ENCODE results near the gene PLK5. TPM values are rescaled to one million over a fixed set of nuclear protein-coding genes. Genes with fewer than 3 reads are reported as not detected.

The PLK5 gene
- total RNA-seq, 4 donors from 2014 or later = not detected

DNA sequence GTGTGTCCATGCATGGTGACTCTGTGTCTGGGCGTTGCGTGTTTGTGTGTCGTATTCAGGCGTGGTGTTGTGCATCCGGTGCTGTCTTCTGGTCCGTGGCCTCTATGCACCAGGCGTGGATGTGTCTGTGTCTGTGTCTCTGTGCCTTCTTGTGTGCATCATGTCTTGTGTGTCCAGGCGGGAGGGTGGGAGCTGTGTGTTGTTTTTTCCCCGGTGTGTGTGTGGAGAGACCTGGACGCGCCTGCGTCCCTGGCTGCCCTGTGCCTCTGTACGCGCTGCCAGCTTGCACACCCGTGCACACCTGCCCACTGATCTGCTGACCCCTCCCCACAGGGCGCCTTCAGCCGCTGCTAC is 1.1 kb downstream of the PLK5 start:
- Histone ChIP-seq H3K27ac (no peak overlapping the region), H3K4me1 (peaks cover 0 to 7% (median 3%) of the 10 kb centered on the region in 4 donors), H3K36me3 (no peaks in the 10 kb centered on the region), H3K27me3 (peaks cover 0 to 28% of the 10 kb centered on the region in 2 donors), H3K9me3 (no peaks in the 10 kb centered on the region), H3K4me3 (no peak overlapping the region)
- TF ChIP-seq POLR2A (IDR thresholded peaks at IDR 0.05) = no peak
- TF ChIP-seq, protein P1, sequence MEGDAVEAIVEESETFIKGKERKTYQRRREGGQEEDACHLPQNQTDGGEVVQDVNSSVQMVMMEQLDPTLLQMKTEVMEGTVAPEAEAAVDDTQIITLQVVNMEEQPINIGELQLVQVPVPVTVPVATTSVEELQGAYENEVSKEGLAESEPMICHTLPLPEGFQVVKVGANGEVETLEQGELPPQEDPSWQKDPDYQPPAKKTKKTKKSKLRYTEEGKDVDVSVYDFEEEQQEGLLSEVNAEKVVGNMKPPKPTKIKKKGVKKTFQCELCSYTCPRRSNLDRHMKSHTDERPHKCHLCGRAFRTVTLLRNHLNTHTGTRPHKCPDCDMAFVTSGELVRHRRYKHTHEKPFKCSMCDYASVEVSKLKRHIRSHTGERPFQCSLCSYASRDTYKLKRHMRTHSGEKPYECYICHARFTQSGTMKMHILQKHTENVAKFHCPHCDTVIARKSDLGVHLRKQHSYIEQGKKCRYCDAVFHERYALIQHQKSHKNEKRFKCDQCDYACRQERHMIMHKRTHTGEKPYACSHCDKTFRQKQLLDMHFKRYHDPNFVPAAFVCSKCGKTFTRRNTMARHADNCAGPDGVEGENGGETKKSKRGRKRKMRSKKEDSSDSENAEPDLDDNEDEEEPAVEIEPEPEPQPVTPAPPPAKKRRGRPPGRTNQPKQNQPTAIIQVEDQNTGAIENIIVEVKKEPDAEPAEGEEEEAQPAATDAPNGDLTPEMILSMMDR (IDR thresholded peaks at IDR 0.05) = no peak
- no peak for DNase-seq

GRCh38 chr19:1525343-1525742 is 1.5 kb downstream of the PLK5 start:
- Histone ChIP-seq H3K9me3 (no peaks in the 10 kb centered on the region), H3K27me3 (peaks cover 0 to 28% of the 10 kb centered on the region in 2 donors), H3K27ac (no peak overlapping the region)

GRCh38 chr19:1526066-1526778 is 2.3 kb downstream of the PLK5 start:
- H3K27me3 ChIP-seq = peaks cover 0 to 28% of the 10 kb centered on the region in 2 donors
- no peaks in the 10 kb centered on the region for H3K9me3 ChIP-seq
- no peaks in the 10 kb centered on the region for H3K36me3 ChIP-seq
- H3K4me3 ChIP-seq = no peak overlapping the region
- DNase-seq = no peak
- no peak for TF ChIP-seq POLR2A (IDR thresholded peaks at IDR 0.05)
- TF ChIP-seq, protein P1 (IDR thresholded peaks at IDR 0.05) = no peak
- H3K27ac ChIP-seq = no peak overlapping the region
- peaks cover 0 to 7% (median 3%) of the 10 kb centered on the region in 4 donors for H3K4me1 ChIP-seq

More at GRCh38 chr19:1525343-1525742, 1.5 kb downstream of the PLK5 start:
- DNase-seq = no peak
- H3K4me1 ChIP-seq = peaks cover 0 to 7% (median 3%) of the 10 kb centered on the region in 4 donors
- TF ChIP-seq POLR2A (IDR thresholded peaks at IDR 0.05) = no peak
- TF ChIP-seq, protein P1 (IDR thresholded peaks at IDR 0.05) = no peak
- no peaks in the 10 kb centered on the region for H3K36me3 ChIP-seq
- H3K4me3 ChIP-seq = no peak overlapping the region

DNA sequence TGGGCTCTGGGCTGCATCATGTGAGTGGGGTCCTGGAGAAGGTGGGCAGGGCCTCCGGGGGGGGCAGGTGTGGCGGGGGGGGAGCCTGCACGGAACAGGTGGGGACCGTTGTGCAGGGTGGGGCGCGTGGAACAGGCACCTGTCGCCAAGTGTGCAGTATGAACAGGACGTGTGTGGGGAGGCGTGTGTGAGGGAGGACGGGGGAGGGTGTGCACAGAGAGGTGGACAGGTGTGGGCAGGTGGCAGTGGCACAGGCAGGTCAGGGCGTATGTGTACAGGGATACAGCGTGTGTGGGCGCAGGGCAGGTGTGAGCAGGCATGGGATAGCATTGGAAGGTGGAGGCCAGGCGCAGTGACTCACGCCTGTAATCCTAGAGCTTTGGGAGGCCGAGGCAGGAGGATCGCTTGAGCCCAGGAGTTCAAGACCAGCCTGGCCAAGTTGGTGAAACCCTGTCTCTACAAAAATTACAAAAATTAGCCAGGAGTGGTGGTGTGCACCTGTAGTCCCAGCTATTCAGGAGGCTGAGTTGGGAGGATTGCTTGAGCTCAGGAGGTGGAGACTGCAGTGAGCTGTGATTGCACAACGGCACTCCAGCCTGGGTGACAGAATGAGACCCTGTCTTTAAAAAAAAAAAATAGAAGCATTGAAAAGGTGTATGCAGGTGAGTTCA is 3.2 kb downstream of the PLK5 start:
- H3K4me3 ChIP-seq = no peak overlapping the region
- H3K4me1 ChIP-seq = peaks cover 0 to 7% (median 3%) of the 10 kb centered on the region in 4 donors
- no peak for DNase-seq
- H3K9me3 ChIP-seq = no peaks in the 10 kb centered on the region
- no peaks in the 10 kb centered on the region for H3K36me3 ChIP-seq
- H3K27me3 ChIP-seq = peaks cover 0 to 28% of the 10 kb centered on the region in 2 donors
- TF ChIP-seq, protein P1 (IDR thresholded peaks at IDR 0.05) = no peak
- TF ChIP-seq POLR2A (IDR thresholded peaks at IDR 0.05) = no peak
- no peak overlapping the region for H3K27ac ChIP-seq

DNA sequence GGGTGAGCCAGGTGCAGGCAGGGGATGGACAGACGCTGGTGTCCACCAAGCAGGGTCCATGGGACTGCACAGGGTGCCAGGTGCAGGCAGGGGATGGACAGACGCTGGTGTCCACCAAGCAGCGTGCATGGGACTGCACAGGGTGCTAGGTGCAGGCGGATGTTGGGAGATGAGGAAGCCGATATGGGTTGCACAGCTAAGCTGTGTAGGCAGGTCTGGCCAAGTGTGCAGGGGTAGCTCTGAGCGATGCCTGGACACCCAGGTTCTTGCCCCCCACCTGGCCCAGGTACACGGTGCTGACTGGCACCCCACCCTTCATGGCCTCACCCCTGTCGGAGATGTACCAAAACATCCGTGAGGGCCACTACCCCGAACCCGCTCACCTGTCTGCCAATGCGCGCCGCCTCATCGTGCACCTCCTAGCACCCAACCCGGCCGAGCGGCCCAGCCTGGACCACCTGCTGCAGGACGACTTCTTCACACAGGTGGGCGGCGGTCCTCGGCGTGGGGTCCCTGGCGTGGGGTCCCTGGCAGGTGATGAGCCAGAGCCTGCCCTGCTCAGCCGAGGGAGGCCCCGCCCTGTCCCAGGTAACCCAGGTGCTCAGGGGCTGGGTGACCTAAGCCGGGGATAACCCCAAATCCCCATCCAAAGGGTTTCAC is 3.9 kb downstream of the PLK5 start:
- Histone ChIP-seq H3K36me3 (no peaks in the 10 kb centered on the region), H3K4me3 (no peak overlapping the region), H3K9me3 (no peaks in the 10 kb centered on the region), H3K4me1 (peaks cover 0 to 7% (median 3%) of the 10 kb centered on the region in 4 donors), H3K27me3 (peaks cover 0 to 28% of the 10 kb centered on the region in 2 donors), H3K27ac (no peak overlapping the region)
- TF ChIP-seq, protein P1 (IDR thresholded peaks at IDR 0.05) = no peak
- no peak for TF ChIP-seq POLR2A (IDR thresholded peaks at IDR 0.05)
- DNase-seq = no peak
